HepG2 (cell line): Measurements from ENCODE around the gene MIA2. TPM values are rescaled to one million over a fixed set of nuclear protein-coding genes. Genes with fewer than 3 reads are reported as not detected.

ENCODE experiments used
- GMEB1 ChIP-seq: sonication (generic); formaldehyde crosslinking; IDR thresholded peaks from 2 replicates; pipeline ENCODE4 v1.5.1; 2020; ENCODE audit warnings: missing genetic modification reagents, mild to moderate bottlenecking, borderline replicate concordance
- NFYC ChIP-seq: IDR thresholded peaks from 2 replicates; pipeline ENCODE4 v1.6.1; 2016; ENCODE audit warnings: missing genetic modification reagents, missing compliant biosample characterization
- SKIL ChIP-seq: sonication (generic); formaldehyde crosslinking; IDR thresholded peaks from 2 replicates; pipeline ENCODE4 v1.8.0; 2022; ENCODE audit warnings: missing genetic modification reagents, mild to moderate bottlenecking, moderate library complexity, borderline replicate concordance
- SMAD3 ChIP-seq: sonication (generic); formaldehyde crosslinking; IDR thresholded peaks from 2 replicates; pipeline ENCODE4 v1.4.0; 2020; ENCODE audit warnings: missing genetic modification reagents
- TGIF2 ChIP-seq: IDR thresholded peaks from 2 replicates; pipeline ENCODE4 v1.6.1; 2016; ENCODE audit warnings: control low read depth, missing compliant biosample characterization
- THYN1 ChIP-seq: sonication (generic); formaldehyde crosslinking; IDR thresholded peaks from 2 replicates; pipeline ENCODE4 v1.8.1; 2023; ENCODE audit warnings: low read depth, mild to moderate bottlenecking, moderate library complexity, missing genetic modification reagents, borderline replicate concordance
- TMF1 ChIP-seq: sonication (generic); formaldehyde crosslinking; IDR thresholded peaks from 2 replicates; pipeline ENCODE4 v1.8.1; 2022; ENCODE audit warnings: low read depth, missing genetic modification reagents
- ZBTB33 ChIP-seq: sonication (generic); formaldehyde crosslinking; IDR thresholded peaks from 2 replicates; pipeline ENCODE4 v1.4.0; 2020; ENCODE audit warnings: missing genetic modification reagents
- ZFY ChIP-seq: sonication (generic); formaldehyde crosslinking; IDR thresholded peaks from 2 replicates; pipeline ENCODE4 v1.4.0; 2020; ENCODE audit warnings: missing genetic modification reagents
- ZNF333 ChIP-seq: sonication (generic); formaldehyde crosslinking; IDR thresholded peaks from 2 replicates; pipeline ENCODE4 v1.4.0; 2020; ENCODE audit warnings: mild to moderate bottlenecking, missing genetic modification reagents, borderline replicate concordance
- ZNF382 ChIP-seq: sonication (generic); formaldehyde crosslinking; IDR thresholded peaks from 2 replicates; pipeline ENCODE4 v1.5.0; 2020; ENCODE audit warnings: missing genetic modification reagents, mild to moderate bottlenecking, borderline replicate concordance
- ZNF496 ChIP-seq: sonication (generic); formaldehyde crosslinking; IDR thresholded peaks from 2 replicates; pipeline ENCODE4 v1.8.1; 2023; ENCODE audit warnings: mild to moderate bottlenecking, moderate library complexity, missing genetic modification reagents; ENCODE audit not compliant: insufficient replicate concordance
- ZNF598 ChIP-seq: sonication (generic); formaldehyde crosslinking; IDR thresholded peaks from 2 replicates; pipeline ENCODE4 v1.5.1; 2020; ENCODE audit warnings: mild to moderate bottlenecking, missing genetic modification reagents, borderline replicate concordance
- ZNF746 ChIP-seq: sonication (generic); formaldehyde crosslinking; IDR thresholded peaks from 2 replicates; pipeline ENCODE4 v1.8.0; 2022; ENCODE audit warnings: mild to moderate bottlenecking, missing genetic modification reagents
- polyA plus RNA-seq, 8 experiments: library from polyadenylated mRNA; depleted of rRNA in 3 of 8; stranded (reverse) in 7 of 8; unstranded in 1 of 8; fragments of >200 nt; fragmentation: Illumina TruSeq in 4 of 8; extraction: Trizol in 4 of 8; gene quantifications; 2 replicates each; pipeline versions ENCODE4 v1.2.1 to v1.2.3, GENCODE V29; 2011 to 2016; ENCODE audit warnings: low read depth in 4 of 8, missing spikeins in 1 of 8, mixed read lengths in 1 of 8; ENCODE audit not compliant: insufficient read depth in 1 of 8
- total RNA-seq, 5 experiments: library from RNA; depleted of rRNA; stranded (reverse); fragments of >200 nt; fragmentation: Illumina TruSeq; extraction: Trizol; gene quantifications; 2 replicates each; pipeline ENCODE4 v1.2.3, GENCODE V29; 2016; ENCODE audit warnings: low read depth in 1 of 5
- TF ChIP-seq, protein P1 (sequence below): sonication (generic); formaldehyde crosslinking; IDR thresholded peaks from 2 replicates; pipeline ENCODE4 v1.5.0; 2020; ENCODE audit warnings: mild to moderate bottlenecking, missing genetic modification reagents, moderate library complexity
- TF ChIP-seq, protein P2 (sequence below): sonication (generic); formaldehyde crosslinking; IDR thresholded peaks from 2 replicates; pipeline ENCODE4 v1.4.0; 2020; ENCODE audit warnings: missing genetic modification reagents

The MIA2 gene
- total and polyA plus RNA-seq, 2 of the 13 experiments (the other 11 are each of a cell fraction or from before 2014, with no cell fraction given) = 134 to 158 TPM

DNA sequence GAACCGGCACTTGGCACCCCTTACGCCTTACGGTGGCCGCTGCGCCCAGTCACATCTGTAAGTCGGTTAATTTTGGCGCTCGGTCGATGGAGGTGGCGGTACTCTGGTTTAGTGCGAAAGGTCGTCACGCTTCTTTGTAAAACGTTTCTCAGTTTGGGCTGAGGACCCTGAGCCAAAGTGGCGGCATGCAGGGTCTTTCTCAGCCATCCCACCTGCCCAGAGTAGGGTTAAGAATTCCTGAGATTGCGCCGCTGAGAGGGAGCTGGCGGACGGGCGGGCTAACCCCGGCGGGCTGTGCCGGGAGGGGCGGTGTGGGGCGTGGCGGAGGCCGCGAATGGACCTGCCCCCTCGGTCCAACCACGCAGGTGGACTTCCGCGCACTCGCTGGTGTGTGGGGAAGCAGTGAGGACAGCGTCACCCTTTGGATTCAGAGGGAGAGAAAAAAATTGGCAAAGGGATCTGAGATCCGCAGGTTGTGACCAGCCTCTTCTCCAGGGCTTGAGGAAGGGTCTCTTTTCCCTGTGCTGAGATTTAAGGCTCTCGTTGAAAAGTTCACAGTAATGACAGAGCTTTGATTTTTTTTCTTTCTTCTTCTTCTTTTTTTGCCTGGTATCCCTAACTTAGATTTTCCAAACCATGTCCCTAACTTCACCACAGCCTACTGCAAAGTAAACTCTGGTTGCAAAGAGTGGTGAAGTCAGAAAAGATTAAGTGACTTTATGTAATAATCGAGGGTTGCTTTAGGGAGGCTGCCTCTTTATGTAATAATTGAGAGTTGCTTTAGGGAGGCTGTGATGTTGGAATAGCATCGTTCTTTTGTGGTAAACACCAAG, 199.1 kb downstream of the MIA2 start (continued):
- TF ChIP-seq, protein P1, sequence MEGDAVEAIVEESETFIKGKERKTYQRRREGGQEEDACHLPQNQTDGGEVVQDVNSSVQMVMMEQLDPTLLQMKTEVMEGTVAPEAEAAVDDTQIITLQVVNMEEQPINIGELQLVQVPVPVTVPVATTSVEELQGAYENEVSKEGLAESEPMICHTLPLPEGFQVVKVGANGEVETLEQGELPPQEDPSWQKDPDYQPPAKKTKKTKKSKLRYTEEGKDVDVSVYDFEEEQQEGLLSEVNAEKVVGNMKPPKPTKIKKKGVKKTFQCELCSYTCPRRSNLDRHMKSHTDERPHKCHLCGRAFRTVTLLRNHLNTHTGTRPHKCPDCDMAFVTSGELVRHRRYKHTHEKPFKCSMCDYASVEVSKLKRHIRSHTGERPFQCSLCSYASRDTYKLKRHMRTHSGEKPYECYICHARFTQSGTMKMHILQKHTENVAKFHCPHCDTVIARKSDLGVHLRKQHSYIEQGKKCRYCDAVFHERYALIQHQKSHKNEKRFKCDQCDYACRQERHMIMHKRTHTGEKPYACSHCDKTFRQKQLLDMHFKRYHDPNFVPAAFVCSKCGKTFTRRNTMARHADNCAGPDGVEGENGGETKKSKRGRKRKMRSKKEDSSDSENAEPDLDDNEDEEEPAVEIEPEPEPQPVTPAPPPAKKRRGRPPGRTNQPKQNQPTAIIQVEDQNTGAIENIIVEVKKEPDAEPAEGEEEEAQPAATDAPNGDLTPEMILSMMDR (CRISPR knock-in tag) = peak; percentile 86
- TF ChIP-seq ZNF598 (CRISPR knock-in tag) = peak; percentile 100
- TF ChIP-seq ZNF333 (CRISPR knock-in tag) = peak; percentile 73; the same call in 1 of the 2 replicates
- TF ChIP-seq TMF1 (CRISPR knock-in tag) = no peak
- TF ChIP-seq GMEB1 (CRISPR knock-in tag) = peak; percentile 75
- peak; percentile 90 for TF ChIP-seq ZNF746 (CRISPR knock-in tag)
- TF ChIP-seq SKIL (CRISPR knock-in tag) = peak; percentile 14; the same call in 1 of the 2 replicates
- TF ChIP-seq ZBTB33 (CRISPR knock-in tag) = peak; percentile 73; the same call in 1 of the 2 replicates
- peak; percentile 95 for TF ChIP-seq THYN1 (CRISPR knock-in tag)
- TF ChIP-seq SMAD3 (CRISPR knock-in tag) = peak; percentile 36; the same call in 1 of the 2 replicates
- peak; percentile 8; the same call in 1 of the 2 replicates for TF ChIP-seq NFYC (CRISPR knock-in tag)
- TF ChIP-seq TGIF2 (CRISPR knock-in tag) = peak; percentile 7
- TF ChIP-seq, protein P2, sequence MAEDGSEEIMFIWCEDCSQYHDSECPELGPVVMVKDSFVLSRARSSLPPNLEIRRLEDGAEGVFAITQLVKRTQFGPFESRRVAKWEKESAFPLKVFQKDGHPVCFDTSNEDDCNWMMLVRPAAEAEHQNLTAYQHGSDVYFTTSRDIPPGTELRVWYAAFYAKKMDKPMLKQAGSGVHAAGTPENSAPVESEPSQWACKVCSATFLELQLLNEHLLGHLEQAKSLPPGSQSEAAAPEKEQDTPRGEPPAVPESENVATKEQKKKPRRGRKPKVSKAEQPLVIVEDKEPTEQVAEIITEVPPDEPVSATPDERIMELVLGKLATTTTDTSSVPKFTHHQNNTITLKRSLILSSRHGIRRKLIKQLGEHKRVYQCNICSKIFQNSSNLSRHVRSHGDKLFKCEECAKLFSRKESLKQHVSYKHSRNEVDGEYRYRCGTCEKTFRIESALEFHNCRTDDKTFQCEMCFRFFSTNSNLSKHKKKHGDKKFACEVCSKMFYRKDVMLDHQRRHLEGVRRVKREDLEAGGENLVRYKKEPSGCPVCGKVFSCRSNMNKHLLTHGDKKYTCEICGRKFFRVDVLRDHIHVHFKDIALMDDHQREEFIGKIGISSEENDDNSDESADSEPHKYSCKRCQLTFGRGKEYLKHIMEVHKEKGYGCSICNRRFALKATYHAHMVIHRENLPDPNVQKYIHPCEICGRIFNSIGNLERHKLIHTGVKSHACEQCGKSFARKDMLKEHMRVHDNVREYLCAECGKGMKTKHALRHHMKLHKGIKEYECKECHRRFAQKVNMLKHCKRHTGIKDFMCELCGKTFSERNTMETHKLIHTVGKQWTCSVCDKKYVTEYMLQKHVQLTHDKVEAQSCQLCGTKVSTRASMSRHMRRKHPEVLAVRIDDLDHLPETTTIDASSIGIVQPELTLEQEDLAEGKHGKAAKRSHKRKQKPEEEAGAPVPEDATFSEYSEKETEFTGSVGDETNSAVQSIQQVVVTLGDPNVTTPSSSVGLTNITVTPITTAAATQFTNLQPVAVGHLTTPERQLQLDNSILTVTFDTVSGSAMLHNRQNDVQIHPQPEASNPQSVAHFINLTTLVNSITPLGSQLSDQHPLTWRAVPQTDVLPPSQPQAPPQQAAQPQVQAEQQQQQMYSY (CRISPR knock-in tag) = peak; percentile 68
- TF ChIP-seq ZFY (CRISPR knock-in tag) = peak; percentile 55
- no peak for TF ChIP-seq ZNF496 (CRISPR knock-in tag)
- no peak for TF ChIP-seq ZNF382 (CRISPR knock-in tag)
